Activated effector memory CD4-positive, alpha-beta T cell treated with anti-CD3 and anti-CD28 coated beads, Interleukin-2, amount 50 U/mL, for 16 hours (primary cell): Measurements from ENCODE around the gene FCN2.

ENCODE experiments used
- DNase-seq: peaks from one replicate; pipeline ENCODE4 v3.0.0-alpha.2; 2020

The FCN2 gene

GRCh38 chr9:134880484-134881312, at the start of gene FCN2:
Gene FCN2, plus strand, starts transcription at chr9:134880810. Its CDS starts 12 bp downstream, at chr9:134880822.
- DNase-seq = no peak

- DNase-seq = no peak
Measured at GRCh38 chr9:134830926-134831720, 49.5 kb upstream of the FCN2 start.

- no peak for DNase-seq
Measured at GRCh38 chr9:134832471-134832870, 48.1 kb upstream of the FCN2 start.

- DNase-seq = no peak
Measured at GRCh38 chr9:134833294-134833880, 47.2 kb upstream of the FCN2 start.

GRCh38 chr9:134834217-134834956, 46.2 kb upstream of the FCN2 start:
- DNase-seq = no peak

- no peak for DNase-seq
Measured at GRCh38 chr9:134834957-134835419, 45.6 kb upstream of the FCN2 start.

- no peak for DNase-seq
Measured at GRCh38 chr9:134835448-134835847, 45.2 kb upstream of the FCN2 start.

GRCh38 chr9:134835987-134836386, 44.6 kb upstream of the FCN2 start:
- no peak for DNase-seq

GRCh38 chr9:134836406-134836970, 44.1 kb upstream of the FCN2 start:
- no peak for DNase-seq

GRCh38 chr9:134837529-134837928, 43.1 kb upstream of the FCN2 start:
- no peak for DNase-seq

- no peak for DNase-seq
Measured at GRCh38 chr9:134838651-134839454, 41.8 kb upstream of the FCN2 start.

GRCh38 chr9:134839455-134840125, 41.0 kb upstream of the FCN2 start:
- no peak for DNase-seq

- no peak for DNase-seq
Measured at GRCh38 chr9:134840511-134840910, 40.1 kb upstream of the FCN2 start.

GRCh38 chr9:134841180-134841904, 39.3 kb upstream of the FCN2 start:
- no peak for DNase-seq

GRCh38 chr9:134842321-134842720, 38.3 kb upstream of the FCN2 start:
- no peak for DNase-seq

- DNase-seq = no peak
Measured at GRCh38 chr9:134843740-134844139, 36.9 kb upstream of the FCN2 start.

GRCh38 chr9:134844821-134845220, 35.8 kb upstream of the FCN2 start:
- no peak for DNase-seq

GRCh38 chr9:134846187-134846586, 34.4 kb upstream of the FCN2 start:
- no peak for DNase-seq

GRCh38 chr9:134846699-134847098, 33.9 kb upstream of the FCN2 start:
- no peak for DNase-seq

GRCh38 chr9:134847138-134847537, 33.5 kb upstream of the FCN2 start:
- no peak for DNase-seq
